ENCODE results near the gene GRM7. TPM values are rescaled to one million over a fixed set of nuclear protein-coding genes. Genes with fewer than 3 reads are reported as not detected.

The GRM7 gene
- total and polyA plus RNA-seq, 2 of the 4 experiments (the other 2 are of a cell fraction): not detected

GRCh38 chr3:7637694-7638093 lies 776.8 kb downstream of the GRM7 start:
- no TSS peak for BruUV-seq (replicated peaks)
- Histone ChIP-seq H4K8ac (ENCODE audit: low read depth in 2 of 2, low read length in 2 of 2) (no peak overlapping the region), H3K4ac (ENCODE audit: low read depth, low read length) (no peak overlapping the region), H2AK9ac (replicated peaks; ENCODE audit: low read depth, low read length, poor library complexity) (no peak overlapping the region), H3K9me3 (ENCODE audit: control insufficient read depth, insufficient read depth, low read length) (peaks cover 12% of the 10 kb centered on the region), H2BK5ac (ENCODE audit: low read depth, low read length, poor library complexity, severe bottlenecking) (no peak overlapping the region), H2BK120ac (ENCODE audit: low read depth, low read length) (no peak overlapping the region), H3K56ac (ENCODE audit: extremely low read depth, insufficient read depth, low read length) (no peak overlapping the region), H2AFZ (replicated peaks; ENCODE audit: low read length, poor library complexity) (no peak overlapping the region), H3K4me1 (ENCODE audit: control insufficient read depth, insufficient read depth, low read length) (no peaks in the 10 kb centered on the region), H3K23ac (ENCODE audit: low read depth, low read length) (no peak overlapping the region), H3K18ac (ENCODE audit: low read depth, low read length) (no peak overlapping the region), H3K27ac (ENCODE audit: insufficient read depth, low read length) (no peak overlapping the region), H3K14ac (replicated peaks; ENCODE audit: low read depth, low read length) (no peak overlapping the region), H3K4me3 (ENCODE audit: insufficient read depth, low read depth, low read length) (no peak overlapping the region), H4K20me1 (ENCODE audit: insufficient read depth, low read length) (no peaks in the 10 kb centered on the region), H4K91ac (ENCODE audit: insufficient read depth, low read depth, low read length) (no peak overlapping the region), H2BK15ac (ENCODE audit: low read depth, low read length) (no peak overlapping the region), H3K4me2 (ENCODE audit: low read depth, low read length) (no peak overlapping the region), H3K9me1 (ENCODE audit: insufficient read depth, low read length) (no peaks in the 10 kb centered on the region), H3K27me3 (ENCODE audit: control insufficient read depth, insufficient read depth, low read length) (no peaks in the 10 kb centered on the region), H2BK20ac (ENCODE audit: low read depth, low read length) (no peak overlapping the region), H4K5ac (ENCODE audit: low read depth, low read length) (no peak overlapping the region), H3K9ac (ENCODE audit: low read depth, low read length) (no peak overlapping the region), H3K36me3 (ENCODE audit: control insufficient read depth, insufficient read depth, low read length) (no peaks in the 10 kb centered on the region), H3K79me1 (ENCODE audit: low read depth in 1 of 2, low read length in 2 of 2) (no peaks in the 10 kb centered on the region), H2AK5ac (ENCODE audit: low read depth, low read length) (no peak overlapping the region)
- intact Hi-C loops (cut with micrococcal nuclease): no loop called here
- TF ChIP-seq POLR2A (IDR thresholded peaks at IDR 0.05; ENCODE audit: low read depth, low read length): no peak
- POLR2A ChIA-PET (ENCODE audit: unreplicated experiment): no interaction called here
- CTCF ChIA-PET: no interaction called here
- ATAC-seq (ENCODE audit: low read depth) (no peak), DNase-seq (no peak)
- dilution Hi-C loops (cut with HindIII; ENCODE audit: low sequenced_read_pairs, unreplicated experiment): no loop called here
- in situ Hi-C loops (cut with MboI; ENCODE audit: low sequenced_read_pairs): no loop called here
- WGBS, 2 experiments (ENCODE audit: extremely low coverage in 2 of 2, insufficient read length in 1 of 2): 57% methylated on average over 1 of the region's 5 CpGs; no CpG with 5 or more reads in 1 of the 2 experiments

All from IMR-90 (cell line).